Endothelial cell of umbilical vein (primary cell): ENCODE measurements around the gene PNPLA3. TPM values are rescaled to one million over a fixed set of nuclear protein-coding genes. Genes with fewer than 3 reads are reported as not detected.

ENCODE experiments used
- BruUV-seq: library from RNA; stranded (reverse); fragments of 400-500 nt; replicated peaks from 2 replicates; lab custom pipeline; 2021; lab: Mats Ljungman, UMichigan
- CTCF ChIA-PET: fragments of 300-600, 350-600 bp; sonication (Branson Sonifier 250); formaldehyde crosslinking; loops from one replicate; lab custom pipeline; 2021; ENCODE audit warnings: antibody characterized with exemption, inconsistent platforms; lab: Charles Lee
- POLR2A ChIA-PET: fragments of 300-600, 350-600 bp; sonication (Branson Sonifier 250); formaldehyde crosslinking; loops from one replicate; lab custom pipeline; 2021; ENCODE audit warnings: antibody characterized with exemption, inconsistent platforms; lab: Charles Lee
- DNase-seq: peaks from one replicate; pipeline ENCODE4 v3.0.0-alpha.2; 2011; ENCODE audit warnings: low read depth, low spot score
- FAIRE-seq: peaks from 2 replicates; lab custom pipeline; 2011; peaks lifted over from hg19 to GRCh38; lab: Jason Lieb, UNC
- H2AFZ ChIP-seq: 2 replicates; pipeline ENCODE4 v1.6.0; 2012; ENCODE audit warnings: low read depth, low read length, control low read depth, inconsistent platforms
- H3K27ac ChIP-seq: 2 replicates; pipeline ENCODE4 v1.5.1; 2011; ENCODE audit warnings: low read depth, mild to moderate bottlenecking, control low read depth, low read length, moderate library complexity; ENCODE audit not compliant: insufficient read depth
- H3K27me3 ChIP-seq, 2 experiments: 2 replicates each; pipeline versions ENCODE4 v1.6.0 to v1.6.1; 2011; ENCODE audit warnings: low read length in 2 of 2, mixed read lengths in 1 of 2; ENCODE audit not compliant: control insufficient read depth in 2 of 2, insufficient read depth in 2 of 2
- H3K36me3 ChIP-seq, 2 experiments: 2 replicates in 1 of 2; 3 replicates in 1 of 2; pipeline ENCODE4 v1.5.1; 2011; ENCODE audit warnings: low read length in 2 of 2, mild to moderate bottlenecking in 1 of 2, moderate library complexity in 1 of 2; ENCODE audit not compliant: control insufficient read depth in 2 of 2, insufficient read depth in 2 of 2; ENCODE audit errors: extremely low read depth in 1 of 2
- H3K4me1 ChIP-seq: 3 replicates; pipeline ENCODE4 v1.5.1; 2011; ENCODE audit warnings: mild to moderate bottlenecking, low read length; ENCODE audit not compliant: control insufficient read depth, insufficient read depth; ENCODE audit errors: extremely low read depth
- H3K4me2 ChIP-seq: 2 replicates; pipeline ENCODE4 v1.6.1; 2011; ENCODE audit warnings: low read length, control low read depth, mixed read lengths; ENCODE audit not compliant: insufficient read depth
- H3K4me3 ChIP-seq, 3 experiments: fragments of 200-600 bp in 1 of 3; sonication (generic), shearing (Covaris generic) in 1 of 3; replicated peaks in 1 of 3; 2 replicates each; pipeline ENCODE4 v1.5.1; 2011 to 2016; ENCODE audit warnings: control low read depth in 3 of 3, low read length in 3 of 3, mild to moderate bottlenecking in 2 of 3, inconsistent platforms in 1 of 3, low read depth in 1 of 3, moderate library complexity in 1 of 3; ENCODE audit not compliant: insufficient read depth in 1 of 3
- H3K79me2 ChIP-seq: 2 replicates; pipeline ENCODE4 v1.6.0; 2012; ENCODE audit warnings: low read length, inconsistent platforms; ENCODE audit not compliant: control insufficient read depth, insufficient read depth
- H3K9ac ChIP-seq: replicated peaks from 2 replicates; pipeline ENCODE3; 2011; ENCODE audit warnings: low read length, control low read depth; ENCODE audit not compliant: insufficient read depth; ENCODE audit errors: extremely low read depth
- H3K9me1 ChIP-seq: replicated peaks from 3 replicates; pipeline ENCODE4 v1.6.0; 2011; ENCODE audit warnings: mild to moderate bottlenecking, low read length; ENCODE audit not compliant: control insufficient read depth, insufficient read depth; ENCODE audit errors: extremely low read depth
- H3K9me3 ChIP-seq: replicated peaks from 2 replicates; pipeline ENCODE4 v1.5.1; 2012; ENCODE audit warnings: low read length, inconsistent platforms; ENCODE audit not compliant: control insufficient read depth, insufficient read depth
- H4K20me1 ChIP-seq: replicated peaks from 2 replicates; pipeline ENCODE3; 2011; ENCODE audit warnings: mild to moderate bottlenecking, low read length; ENCODE audit not compliant: control insufficient read depth, insufficient read depth; ENCODE audit errors: extremely low read depth
- CTCF ChIP-seq, 2 donors: IDR thresholded peaks; 1 replicate in 1 of 2; 2 replicates in 1 of 2; pipeline ENCODE4 v1.5.1; 2011; ENCODE audit warnings: low read length in 2 of 2, mild to moderate bottlenecking in 2 of 2, moderate library complexity in 2 of 2, control low read depth in 1 of 2, inconsistent platforms in 1 of 2, low read depth in 1 of 2; ENCODE audit not compliant: insufficient read depth in 1 of 2; ENCODE audit errors: extremely low read depth in 1 of 2
- FOS ChIP-seq: IDR thresholded peaks from 2 replicates; pipeline ENCODE4 v1.6.1; 2011; ENCODE audit warnings: mild to moderate bottlenecking, low read length, moderate library complexity, borderline replicate concordance; ENCODE audit not compliant: insufficient read depth
- GATA2 ChIP-seq: IDR thresholded peaks from 2 replicates; pipeline ENCODE4 v1.7.0; 2011; ENCODE audit warnings: low read depth, mild to moderate bottlenecking, moderate library complexity, mixed read lengths, low read length; ENCODE audit not compliant: insufficient read length, insufficient read depth
- JUN ChIP-seq: IDR thresholded peaks from 2 replicates; pipeline ENCODE4 v1.6.1; 2011; ENCODE audit warnings: borderline replicate concordance, low read depth; ENCODE audit not compliant: insufficient read length, insufficient read depth
- MAX ChIP-seq: IDR thresholded peaks from 2 replicates; pipeline ENCODE4 v1.6.1; 2011; ENCODE audit not compliant: insufficient read depth, insufficient read length
- MYC ChIP-seq: IDR thresholded peaks from one replicate; pipeline ENCODE4 v1.6.1; 2011; ENCODE audit warnings: mild to moderate bottlenecking, low read depth, low read length
- POLR2A ChIP-seq: IDR thresholded peaks from 2 replicates; pipeline ENCODE4 v1.6.1; 2012; ENCODE audit warnings: low read depth, mild to moderate bottlenecking, control low read depth, low read length
- POLR2AphosphoS5 ChIP-seq: IDR thresholded peaks from 2 replicates; pipeline ENCODE4 v1.6.1; 2012; ENCODE audit warnings: low read depth, mild to moderate bottlenecking, control low read depth, low read length, moderate library complexity; ENCODE audit not compliant: insufficient read depth
- dilution Hi-C: fragments of 300-500 bp; cut with MboI; formaldehyde crosslinking; loops from one replicate; pipeline ENCODE4 v1.15.0; 2019; ENCODE audit warnings: low sequenced_read_pairs; ENCODE audit not compliant: extremely low pct_ligation_motif_present
- intact Hi-C: fragments of 100-400 bp; cut with micrococcal nuclease; formaldehyde crosslinking; loops from one replicate; pipeline ENCODE4 v1.10.0; 2022
- polyA plus RNA-seq, 4 experiments: library from polyadenylated mRNA; depleted of rRNA in 3 of 4; stranded (reverse) in 3 of 4; unstranded in 1 of 4; fragments of >200 nt; gene quantifications; 2 replicates each; pipeline versions ENCODE4 v1.2.1 to v1.2.3, GENCODE V29; 2011 to 2012; ENCODE audit warnings: missing spikeins in 1 of 4
- total RNA-seq: library from RNA; stranded (reverse); gene quantifications from 2 replicates; pipeline ENCODE4 v1.2.3, GENCODE V29; 2021

The PNPLA3 gene
- total and polyA plus RNA-seq, 2 donors (not counting 3 experiments of a cell fraction or from before 2014, with no cell fraction given), result 5.3 to 12.3 TPM

- dilution Hi-C loops, result no loop called here
- no peak overlapping the region for H2AFZ ChIP-seq
- BruUV-seq, result no TSS peak
- ChIA-PET CTCF (no interaction called here), POLR2A (no interaction called here)
- no peaks in the 10 kb centered on the region for H3K9me1 ChIP-seq
- no peak overlapping the region for H3K4me3 ChIP-seq
- H3K27me3 ChIP-seq, result peaks cover 0 to 3% of the 10 kb centered on the region in 2 experiments
- H3K4me1 ChIP-seq, result no peaks in the 10 kb centered on the region
- H4K20me1 ChIP-seq, result no peaks in the 10 kb centered on the region
- no peak overlapping the region for H3K27ac ChIP-seq
- DNase-seq, result no peak
- no peaks in the 10 kb centered on the region for H3K36me3 ChIP-seq
- TF ChIP-seq MYC (no peak), GATA2 (no peak), JUN (no peak), MAX (no peak), POLR2A (no peak), POLR2AphosphoS5 (no peak), FOS (no peak)
- no peak overlapping the region for H3K9ac ChIP-seq
- FAIRE-seq, result no peak
- H3K9me3 ChIP-seq, result no peaks in the 10 kb centered on the region
- H3K79me2 ChIP-seq, result no peaks in the 10 kb centered on the region
- intact Hi-C loops, result no loop called here
- no peak overlapping the region for H3K4me2 ChIP-seq
These were observed 13.9 kb upstream of the PNPLA3 start for GRCh38 chr22:43909708-43910107.

- Histone ChIP-seq H3K27me3 (peaks cover 0 to 3% of the 10 kb centered on the region in 2 experiments), H3K27ac (no peak overlapping the region), H3K9ac (no peak overlapping the region), H3K4me1 (no peaks in the 10 kb centered on the region), H3K4me3 (no peak overlapping the region), H3K4me2 (no peak overlapping the region), H3K79me2 (no peaks in the 10 kb centered on the region), H3K36me3 (no peaks in the 10 kb centered on the region), H3K9me3 (no peaks in the 10 kb centered on the region), H3K9me1 (no peaks in the 10 kb centered on the region), H4K20me1 (no peaks in the 10 kb centered on the region), H2AFZ (no peak overlapping the region)
- intact Hi-C loops (no loop called here), dilution Hi-C loops (no loop called here)
- DNase-seq (no peak), FAIRE-seq (no peak)
- CTCF ChIA-PET, result interaction anchor here (0.6 to 1.0 kb wide), 2 partner anchors 13 to 36 kb away, joined by 3 read pairs; partner anchors contain the start of gene PNPLA3
- BruUV-seq, result no TSS peak
- TF ChIP-seq POLR2A (no peak), CTCF (IDR thresholded peaks at IDR 0.05; ENCODE audit: extremely low read depth in 1 of 2, insufficient read depth in 1 of 2, low read depth in 1 of 2, low read length in 2 of 2) (no peak), FOS (no peak), MYC (no peak), MAX (no peak)
- POLR2A ChIA-PET, result no interaction called here
These were observed 13.4 kb upstream of the PNPLA3 start for GRCh38 chr22:43910178-43910695.
